Cardiac muscle cell (in vitro differentiated cells and primary cell): ENCODE results near the gene FGFR2. TPM values are rescaled to one million over a fixed set of nuclear protein-coding genes. Genes with fewer than 3 reads are reported as not detected.
A peak's percentile ranks its signal among the peaks of the same experiment; 100 is the strongest.

Source experiments
- DNase-seq, 2 donors: peaks; one replicate each; pipeline versions ENCODE4 v3.0.0 to v3.0.0-alpha.2; 2010 to 2017; ENCODE audit warnings: low read depth in 1 of 2, low spot score in 1 of 2
- H3K27ac ChIP-seq: fragments of 200-600 bp; sonication (generic); 2 replicates; pipeline ENCODE4 v1.5.1; 2016
- H3K27me3 ChIP-seq: fragments of 200-600 bp; sonication (generic); 2 replicates; pipeline ENCODE4 v1.6.0; 2016; ENCODE audit warnings: control low read depth
- H3K36me3 ChIP-seq: fragments of 200-600 bp; sonication (generic); 2 replicates; pipeline ENCODE4 v1.5.1; 2016; ENCODE audit warnings: control low read depth
- H3K4me1 ChIP-seq: fragments of 200-600 bp; sonication (generic); 2 replicates; pipeline ENCODE4 v1.8.1; 2017; ENCODE audit warnings: low read depth, mild to moderate bottlenecking, mixed run types
- H3K4me3 ChIP-seq: fragments of 200-600 bp; sonication (generic); 2 replicates; pipeline ENCODE4 v1.5.1; 2016; ENCODE audit warnings: mild to moderate bottlenecking
- H3K9me3 ChIP-seq: fragments of 200-600 bp; sonication (generic); 2 replicates; pipeline ENCODE4 v1.5.1; 2017; ENCODE audit warnings: low read depth, mild to moderate bottlenecking, control low read depth
- polyA plus RNA-seq: library from polyadenylated mRNA; unstranded; fragments of >200 nt; fragmentation: Nextera tagmentation; extraction: Ambion mirVana; gene quantifications from 2 replicates; pipeline ENCODE4 v1.2.1, GENCODE V29; 2016
- total RNA-seq: library from RNA; depleted of rRNA; stranded (reverse); fragments of >200 nt; gene quantifications from 2 replicates; pipeline ENCODE4 v1.2.3, GENCODE V29; 2016
- TF ChIP-seq, protein P1 (sequence below): IDR thresholded peaks from 2 replicates; pipeline ENCODE4 v1.5.1; 2012; ENCODE audit warnings: low read depth, mild to moderate bottlenecking, low read length

The FGFR2 gene
- total and polyA plus RNA-seq, 2 experiments from 2014 or later = 47.5 to 50.6 TPM

DNA sequence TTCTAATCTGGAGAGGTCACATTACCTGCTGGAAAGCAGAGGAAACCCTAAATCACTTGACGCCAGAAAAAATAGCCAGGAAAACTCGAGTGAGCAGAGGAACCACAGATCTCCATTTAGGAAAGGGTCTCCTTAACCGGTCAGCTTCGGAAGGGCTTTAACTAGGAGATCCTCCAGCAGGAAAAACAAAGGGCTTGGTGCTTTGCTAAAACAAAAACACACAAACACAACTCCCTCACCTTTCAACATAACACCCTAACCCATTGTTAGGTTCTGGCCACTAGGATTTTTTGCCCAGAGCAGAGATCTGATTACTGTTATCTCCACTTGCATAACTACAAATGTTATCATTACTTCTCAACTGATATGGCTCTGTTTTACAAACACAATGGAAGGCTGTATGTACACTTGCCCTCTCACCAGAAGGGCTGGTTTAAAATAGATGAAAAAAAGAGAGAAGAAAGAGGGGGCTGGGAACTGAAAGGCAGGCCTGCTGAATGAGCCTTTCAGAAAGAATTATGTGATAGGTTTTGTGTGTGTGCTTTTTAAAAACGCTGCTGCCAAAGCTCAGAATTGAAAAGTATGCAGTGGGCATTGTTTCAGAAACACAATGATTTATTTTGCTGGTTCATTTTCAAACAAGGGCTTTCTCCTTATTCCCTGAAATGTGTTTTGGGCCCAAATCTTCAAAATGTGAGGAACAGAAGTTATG is 161.5 kb downstream of the FGFR2 start:
- H3K4me3 ChIP-seq = no peak overlapping the region
- H3K9me3 ChIP-seq = no peaks in the 10 kb centered on the region
- TF ChIP-seq, protein P1, sequence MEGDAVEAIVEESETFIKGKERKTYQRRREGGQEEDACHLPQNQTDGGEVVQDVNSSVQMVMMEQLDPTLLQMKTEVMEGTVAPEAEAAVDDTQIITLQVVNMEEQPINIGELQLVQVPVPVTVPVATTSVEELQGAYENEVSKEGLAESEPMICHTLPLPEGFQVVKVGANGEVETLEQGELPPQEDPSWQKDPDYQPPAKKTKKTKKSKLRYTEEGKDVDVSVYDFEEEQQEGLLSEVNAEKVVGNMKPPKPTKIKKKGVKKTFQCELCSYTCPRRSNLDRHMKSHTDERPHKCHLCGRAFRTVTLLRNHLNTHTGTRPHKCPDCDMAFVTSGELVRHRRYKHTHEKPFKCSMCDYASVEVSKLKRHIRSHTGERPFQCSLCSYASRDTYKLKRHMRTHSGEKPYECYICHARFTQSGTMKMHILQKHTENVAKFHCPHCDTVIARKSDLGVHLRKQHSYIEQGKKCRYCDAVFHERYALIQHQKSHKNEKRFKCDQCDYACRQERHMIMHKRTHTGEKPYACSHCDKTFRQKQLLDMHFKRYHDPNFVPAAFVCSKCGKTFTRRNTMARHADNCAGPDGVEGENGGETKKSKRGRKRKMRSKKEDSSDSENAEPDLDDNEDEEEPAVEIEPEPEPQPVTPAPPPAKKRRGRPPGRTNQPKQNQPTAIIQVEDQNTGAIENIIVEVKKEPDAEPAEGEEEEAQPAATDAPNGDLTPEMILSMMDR = no peak
- no peaks in the 10 kb centered on the region for H3K36me3 ChIP-seq
- H3K27ac ChIP-seq = peak overlapping the region; percentile 91
- no peaks in the 10 kb centered on the region for H3K27me3 ChIP-seq
- H3K4me1 ChIP-seq = peaks cover 29% of the 10 kb centered on the region
- DNase-seq = peak in 1 of 2 donors; percentile 37

DNA sequence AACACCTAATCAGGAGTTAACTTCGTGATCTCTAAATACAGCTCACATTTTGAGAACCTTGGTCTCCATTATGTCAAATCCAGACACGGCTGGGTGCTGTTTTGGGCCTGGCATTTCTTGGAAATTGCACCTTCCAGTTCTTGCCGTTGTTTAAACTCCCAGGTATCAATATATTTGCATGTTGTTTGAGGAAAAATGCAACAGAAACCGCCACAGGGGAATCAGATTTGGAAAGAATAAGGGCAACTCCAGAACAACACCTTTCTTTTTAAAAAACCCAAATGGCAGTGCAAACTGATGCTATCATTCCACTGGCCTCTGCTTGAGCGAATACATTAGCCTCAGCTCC is 162.0 kb downstream of the FGFR2 start:
- H3K4me3 ChIP-seq = no peak overlapping the region
- TF ChIP-seq, protein P1 = no peak

DNA sequence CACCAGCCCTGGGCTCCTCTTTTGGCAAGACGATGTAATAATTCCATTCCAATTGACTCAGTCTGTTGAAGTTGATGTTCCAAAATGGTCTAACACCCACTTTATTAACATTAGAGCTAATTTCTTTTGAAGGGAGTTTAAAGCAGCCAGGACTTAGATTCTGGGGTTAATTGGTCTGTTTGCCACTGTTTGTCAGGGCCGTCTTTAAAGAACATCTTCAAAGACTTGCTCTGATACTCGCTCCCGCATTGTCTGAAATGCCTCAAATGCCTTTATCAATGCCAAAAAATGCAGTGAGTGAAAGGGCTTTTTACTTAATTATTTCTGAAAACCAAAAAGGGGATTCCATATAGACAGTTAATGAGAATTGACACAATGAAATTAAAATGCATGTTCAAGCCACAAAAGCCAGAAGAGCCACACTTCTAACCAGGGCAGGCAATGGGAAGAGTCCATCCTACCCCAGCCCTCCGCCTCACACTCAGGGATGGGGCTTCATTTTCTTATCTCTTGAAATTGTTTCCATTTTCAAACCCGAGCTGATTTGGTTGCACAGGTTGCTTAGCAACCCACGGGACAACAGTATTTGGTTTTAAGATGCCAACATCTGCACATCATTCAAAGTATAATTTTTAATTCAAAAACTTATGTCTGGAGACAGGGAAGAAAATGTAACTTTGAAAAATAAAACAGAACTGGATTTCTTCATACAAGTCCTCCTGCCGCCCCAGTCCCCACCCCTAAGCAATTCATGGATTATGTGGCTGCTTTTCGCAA is 163.0 kb downstream of the FGFR2 start:
- no peaks in the 10 kb centered on the region for H3K36me3 ChIP-seq
- H3K4me1 ChIP-seq = peaks cover 29% of the 10 kb centered on the region
- TF ChIP-seq, protein P1 = no peak
- DNase-seq = no peak
- H3K9me3 ChIP-seq = no peaks in the 10 kb centered on the region
- H3K4me3 ChIP-seq = no peak overlapping the region
- H3K27ac ChIP-seq = peak overlapping the region; percentile 91
- no peaks in the 10 kb centered on the region for H3K27me3 ChIP-seq

More for the DNA sequence above, 162.0 kb downstream of the FGFR2 start:
- DNase-seq = no peak
- Histone ChIP-seq H3K4me1 (peaks cover 29% of the 10 kb centered on the region), H3K27ac (peak overlapping the region; percentile 91), H3K27me3 (no peaks in the 10 kb centered on the region), H3K36me3 (no peaks in the 10 kb centered on the region), H3K9me3 (no peaks in the 10 kb centered on the region)

DNA sequence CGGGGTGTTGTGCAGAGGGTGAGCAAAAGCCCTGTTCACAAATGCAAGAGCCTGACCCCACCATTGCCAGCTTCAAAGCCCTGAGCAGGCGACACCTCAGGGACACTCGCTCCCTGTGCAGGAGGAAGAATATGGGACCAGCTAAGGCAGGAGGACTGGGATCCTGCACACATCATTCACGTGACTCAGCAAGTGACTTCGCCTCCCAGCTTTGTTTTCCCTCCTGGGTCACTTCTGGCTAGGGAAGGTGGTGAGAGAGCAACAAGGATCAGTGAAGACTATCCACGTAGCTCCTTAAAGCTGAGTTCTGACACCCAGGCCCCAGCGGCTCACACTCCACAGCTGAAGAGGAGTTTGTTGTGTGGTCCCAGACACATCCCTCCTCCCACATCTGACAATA is 164.3 kb downstream of the FGFR2 start:
- Histone ChIP-seq H3K27me3 (no peaks in the 10 kb centered on the region), H3K27ac (no peak overlapping the region), H3K9me3 (no peaks in the 10 kb centered on the region), H3K4me1 (peaks cover 29% of the 10 kb centered on the region), H3K4me3 (no peak overlapping the region), H3K36me3 (no peaks in the 10 kb centered on the region)
- no peak for DNase-seq
- TF ChIP-seq, protein P1 = no peak

DNA sequence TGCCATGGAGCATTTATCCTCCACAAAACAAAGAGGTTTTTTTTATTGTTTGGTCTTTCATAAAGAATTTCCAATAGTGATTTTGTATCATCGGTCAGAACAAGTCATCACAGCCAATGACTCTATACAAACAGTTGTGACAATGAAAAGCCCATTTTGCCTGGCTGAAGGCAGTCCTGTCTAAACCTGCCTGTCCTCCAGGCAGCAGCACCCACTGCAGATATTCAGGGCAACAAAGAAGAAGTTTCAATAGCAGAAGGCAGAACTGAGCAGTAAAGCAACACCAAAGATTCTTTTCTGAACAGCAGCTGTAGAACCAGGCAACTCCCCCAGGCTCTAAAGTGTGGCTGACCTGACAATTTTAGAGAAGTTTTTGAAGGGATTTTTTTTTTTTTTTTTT is 169.4 kb downstream of the FGFR2 start:
- TF ChIP-seq, protein P1 = no peak
- DNase-seq = no peak
- Histone ChIP-seq H3K36me3 (no peaks in the 10 kb centered on the region), H3K4me3 (no peak overlapping the region), H3K27ac (no peak overlapping the region), H3K4me1 (peaks cover 7% of the 10 kb centered on the region), H3K9me3 (no peaks in the 10 kb centered on the region), H3K27me3 (no peaks in the 10 kb centered on the region)
